ENCODE measurements around the gene SUCO.
"Not testable (repeated sequence)": the region's sequence is repeated elsewhere in the genome, so short reads cannot be mapped to it uniquely, and the experiment has no call there.

- TF ChIP-seq SUZ12 (IDR thresholded peaks at IDR 0.05; ENCODE audit: extremely low read depth, insufficient read depth, insufficient read length); ZNF274 (IDR thresholded peaks at IDR 0.05; ENCODE audit: low read depth, low read length): not testable (repeated sequence)
Observed at GRCh38 chr1:172620603-172621002, 87.7 kb downstream of the SUCO start.
